Endodermal cell (in vitro differentiated cells): ENCODE measurements around the gene STOX2. TPM values are rescaled to one million over a fixed set of nuclear protein-coding genes. Genes with fewer than 3 reads are reported as not detected.

Source experiments
- DNase-seq: peaks from one replicate; pipeline ENCODE4 v3.0.0-alpha.2; 2017
- H3K27ac ChIP-seq: 2 replicates; pipeline ENCODE4 v1.5.1; 2013; ENCODE audit warnings: mild to moderate bottlenecking, low read depth, low read length, moderate library complexity
- H3K27me3 ChIP-seq: 2 replicates; pipeline ENCODE4 v1.6.1; 2013; ENCODE audit warnings: mild to moderate bottlenecking, low read length, moderate library complexity; ENCODE audit not compliant: insufficient read depth, control insufficient read depth, poor library complexity, severe bottlenecking
- H3K36me3 ChIP-seq: 2 replicates; pipeline ENCODE4 v1.7.0; 2013; ENCODE audit warnings: mild to moderate bottlenecking, low read length, moderate library complexity; ENCODE audit not compliant: control insufficient read depth, insufficient read depth
- H3K4me1 ChIP-seq: one replicate; pipeline ENCODE4 v1.7.0; 2013; ENCODE audit warnings: low read length; ENCODE audit not compliant: control insufficient read depth, insufficient read depth
- H3K4me3 ChIP-seq: 2 replicates; pipeline ENCODE4 v1.5.1; 2013; ENCODE audit warnings: mild to moderate bottlenecking, low read length, moderate library complexity
- H3K9ac ChIP-seq: 2 replicates; pipeline ENCODE4 v1.6.1; 2013; ENCODE audit warnings: mild to moderate bottlenecking, low read length, moderate library complexity; ENCODE audit not compliant: poor library complexity, severe bottlenecking; ENCODE audit errors: extremely low read depth
- H3K9me3 ChIP-seq: 2 replicates; pipeline ENCODE4 v1.6.1; 2013; ENCODE audit warnings: mild to moderate bottlenecking, low read length, moderate library complexity; ENCODE audit not compliant: control insufficient read depth
- H3K27ac Mint-ChIP-seq: 2 replicates; pipeline ENCODE4 v1.8.0; 2020; ENCODE audit warnings: mixed read lengths
- H3K27me3 Mint-ChIP-seq: 2 replicates; pipeline ENCODE4 v1.8.0; 2021; ENCODE audit warnings: mild to moderate bottlenecking, mixed read lengths; ENCODE audit not compliant: insufficient read depth
- H3K36me3 Mint-ChIP-seq: 2 replicates; pipeline ENCODE4 v1.8.0; 2020; ENCODE audit warnings: low read depth, mixed read lengths
- H3K4me1 Mint-ChIP-seq: 2 replicates; pipeline ENCODE4 v1.8.0; 2020; ENCODE audit warnings: mixed read lengths
- H3K4me3 Mint-ChIP-seq: 2 replicates; pipeline ENCODE4 v1.8.0; 2020; ENCODE audit warnings: mild to moderate bottlenecking, moderate library complexity, mixed read lengths
- H3K9me3 Mint-ChIP-seq: 2 replicates; pipeline ENCODE4 v1.8.0; 2020; ENCODE audit warnings: mild to moderate bottlenecking, mixed read lengths
- WGBS, 2 experiments: methylation state at CpG; one replicate each; pipeline versions ENCODE4 v1.1.5 to v1.1.7; 2013; ENCODE audit warnings: missing lambda C conversion rate in 2 of 2, mixed read lengths in 1 of 2; ENCODE audit not compliant: insufficient coverage in 1 of 2, insufficient read length in 1 of 2; 5-methylcytosine and 5-hydroxymethylcytosine counted together
- total RNA-seq, 2 donors: library from RNA; stranded (reverse); fragmentation: NEBNext Ultra II Directional in 1 of 2; extraction: Animal tissue kit (Norgen Biotek cat#: 25700) in 1 of 2; gene quantifications; 2 replicates in 1 of 2; 3 replicates in 1 of 2; pipeline ENCODE4 v1.2.1, GENCODE V29; 2021
- TF ChIP-seq, protein P1 (sequence below): fragments of 200-600 bp; sonication (generic); conservative IDR thresholded peaks from 2 replicates; pipeline ENCODE4 v1.5.0; 2021; ENCODE audit warnings: antibody characterized with exemption, mild to moderate bottlenecking

Gene STOX2
- total RNA-seq, 2 donors from 2014 or later: 8.5 to 13.1 TPM

DNA sequence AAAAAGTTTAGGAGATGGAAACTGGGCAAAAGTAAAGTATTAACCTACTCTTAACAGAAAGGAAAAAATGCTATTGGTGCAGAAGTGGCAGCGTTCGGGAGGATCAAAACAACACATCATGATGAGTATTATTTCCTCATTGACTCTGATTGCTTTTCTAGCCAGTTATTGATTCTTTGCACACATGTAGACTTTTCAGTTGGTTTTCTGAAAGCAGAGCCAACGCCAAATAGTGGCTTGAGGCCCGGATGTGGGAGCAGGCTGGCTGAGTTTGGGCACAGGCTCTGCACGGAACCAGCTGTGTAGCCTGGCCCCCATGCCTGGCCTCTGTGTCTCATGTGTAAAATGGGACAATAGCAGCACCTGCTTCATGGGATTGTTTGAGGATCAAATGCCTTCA, 21.8 kb downstream of the STOX2 start:
- TF ChIP-seq, protein P1, sequence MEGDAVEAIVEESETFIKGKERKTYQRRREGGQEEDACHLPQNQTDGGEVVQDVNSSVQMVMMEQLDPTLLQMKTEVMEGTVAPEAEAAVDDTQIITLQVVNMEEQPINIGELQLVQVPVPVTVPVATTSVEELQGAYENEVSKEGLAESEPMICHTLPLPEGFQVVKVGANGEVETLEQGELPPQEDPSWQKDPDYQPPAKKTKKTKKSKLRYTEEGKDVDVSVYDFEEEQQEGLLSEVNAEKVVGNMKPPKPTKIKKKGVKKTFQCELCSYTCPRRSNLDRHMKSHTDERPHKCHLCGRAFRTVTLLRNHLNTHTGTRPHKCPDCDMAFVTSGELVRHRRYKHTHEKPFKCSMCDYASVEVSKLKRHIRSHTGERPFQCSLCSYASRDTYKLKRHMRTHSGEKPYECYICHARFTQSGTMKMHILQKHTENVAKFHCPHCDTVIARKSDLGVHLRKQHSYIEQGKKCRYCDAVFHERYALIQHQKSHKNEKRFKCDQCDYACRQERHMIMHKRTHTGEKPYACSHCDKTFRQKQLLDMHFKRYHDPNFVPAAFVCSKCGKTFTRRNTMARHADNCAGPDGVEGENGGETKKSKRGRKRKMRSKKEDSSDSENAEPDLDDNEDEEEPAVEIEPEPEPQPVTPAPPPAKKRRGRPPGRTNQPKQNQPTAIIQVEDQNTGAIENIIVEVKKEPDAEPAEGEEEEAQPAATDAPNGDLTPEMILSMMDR: no peak
- Histone ChIP-seq H3K27me3 (no peaks in the 10 kb centered on the region), H3K9ac (no peak overlapping the region), H3K27ac (no peak overlapping the region), H3K4me1 (no peaks in the 10 kb centered on the region), H3K9me3 (peaks cover 8% of the 10 kb centered on the region), H3K36me3 (no peaks in the 10 kb centered on the region), H3K4me3 (no peak overlapping the region)
- Mint-ChIP-seq H3K4me3 (no peak overlapping the region), H3K36me3 (peaks cover 8% of the 10 kb centered on the region), H3K9me3 (no peaks in the 10 kb centered on the region), H3K4me1 (peaks cover 12% of the 10 kb centered on the region), H3K27ac (no peak overlapping the region), H3K27me3 (peaks cover 13% of the 10 kb centered on the region)
- WGBS, 2 experiments: 97 to 100% methylated on average over 5 of the region's 5 CpGs
- DNase-seq: no peak

DNA sequence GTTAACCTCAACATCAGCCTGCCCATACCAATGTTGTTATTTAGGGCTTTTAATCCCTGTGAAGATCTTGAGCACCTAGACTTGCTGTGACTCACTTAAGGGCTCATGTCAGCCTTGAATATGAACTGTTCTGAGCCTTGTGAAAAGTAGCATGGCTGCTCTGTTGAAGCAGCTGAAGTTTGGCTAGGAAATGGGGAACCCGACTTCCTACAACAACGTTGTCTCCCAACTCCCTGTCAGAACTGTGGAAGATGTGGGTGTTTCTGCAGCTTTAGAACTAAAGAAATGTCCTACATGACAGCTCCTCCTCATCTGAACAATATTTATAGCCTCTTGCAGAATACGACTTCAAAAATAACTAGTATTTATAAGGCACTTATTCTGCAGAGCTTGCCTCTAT, 27.5 kb downstream of the STOX2 start:
- no peak overlapping the region for H3K4me3 Mint-ChIP-seq
- Histone ChIP-seq H3K9ac (no peak overlapping the region), H3K27ac (no peak overlapping the region), H3K9me3 (no peaks in the 10 kb centered on the region), H3K4me1 (peaks cover 3% of the 10 kb centered on the region), H3K27me3 (no peaks in the 10 kb centered on the region), H3K36me3 (no peaks in the 10 kb centered on the region), H3K4me3 (no peak overlapping the region)
- no peak for DNase-seq
- no peaks in the 10 kb centered on the region for H3K9me3 Mint-ChIP-seq
- H3K36me3 Mint-ChIP-seq: no peaks in the 10 kb centered on the region
- no peak overlapping the region for H3K27ac Mint-ChIP-seq
- TF ChIP-seq, protein P1: no peak
- no peaks in the 10 kb centered on the region for H3K27me3 Mint-ChIP-seq
- H3K4me1 Mint-ChIP-seq: peaks cover 29% of the 10 kb centered on the region
- WGBS, 2 experiments: 83 to 86% methylated on average over 1 to 3 of the region's 3 CpGs

DNA sequence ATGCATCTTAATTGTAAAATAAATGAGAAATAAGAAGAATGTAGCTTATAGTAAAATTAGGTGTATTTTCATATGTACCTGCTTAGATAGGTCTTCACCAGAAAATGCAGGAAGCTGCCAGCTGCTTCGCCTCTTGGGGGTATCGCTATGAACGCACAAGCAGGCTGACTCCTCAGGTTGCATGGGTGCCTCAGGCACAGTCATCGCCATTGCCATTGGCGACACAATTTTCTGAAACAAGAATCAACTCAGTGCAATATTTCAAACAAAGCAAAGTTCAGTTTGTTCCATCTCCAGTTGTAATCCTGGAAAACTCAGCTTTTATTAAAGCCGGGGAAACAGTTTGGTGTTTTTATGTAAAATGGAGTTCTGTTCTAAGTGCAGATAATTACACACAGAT, 29.7 kb downstream of the STOX2 start:
- Histone ChIP-seq H3K4me1 (peaks cover 3% of the 10 kb centered on the region), H3K36me3 (no peaks in the 10 kb centered on the region), H3K27ac (peak overlapping the region; percentile 46), H3K4me3 (no peak overlapping the region), H3K9me3 (no peaks in the 10 kb centered on the region), H3K27me3 (no peaks in the 10 kb centered on the region), H3K9ac (no peak overlapping the region)
- Mint-ChIP-seq H3K9me3 (no peaks in the 10 kb centered on the region), H3K4me3 (no peak overlapping the region), H3K27ac (no peak overlapping the region), H3K4me1 (peaks cover 16% of the 10 kb centered on the region), H3K36me3 (peaks cover 2% of the 10 kb centered on the region), H3K27me3 (no peaks in the 10 kb centered on the region)
- 95 to 96% methylated on average over 4 to 6 of the region's 6 CpGs for WGBS, 2 experiments
- DNase-seq: no peak
- TF ChIP-seq, protein P1: no peak
